ENCODE results near the gene SPG11. TPM values are rescaled to one million over a fixed set of nuclear protein-coding genes. Genes with fewer than 3 reads are reported as not detected.
"Not testable (repeated sequence)": the region's sequence is repeated elsewhere in the genome, so short reads cannot be mapped to it uniquely, and the experiment has no call there.

The SPG11 gene
- total RNA-seq, 1 donor, result 80.7 TPM

- peak; percentile 45 for TF ChIP-seq CTCF (IDR thresholded peaks at IDR 0.05; ENCODE audit: insufficient read depth, low read depth, low read length)
- no peak for DNase-seq (ENCODE audit: low read depth)
- peak overlapping the region; percentile 89 for H3K4me3 ChIP-seq (ENCODE audit: low read depth, low read length)
These were observed 127.0 kb downstream of the SPG11 start for GRCh38 chr15:44536302-44536961.

GRCh38 chr15:44535523-44536301 lies 127.8 kb downstream of the SPG11 start:
- peak overlapping the region; percentile 89 for H3K4me3 ChIP-seq (ENCODE audit: low read depth, low read length)
- no peak for TF ChIP-seq CTCF (IDR thresholded peaks at IDR 0.05; ENCODE audit: insufficient read depth, low read depth, low read length)
- DNase-seq (ENCODE audit: low read depth), result no peak

GRCh38 chr15:44535092-44535491 lies 128.4 kb downstream of the SPG11 start:
- DNase-seq (ENCODE audit: low read depth), result no peak
- H3K4me3 ChIP-seq (ENCODE audit: low read depth, low read length), result no peak overlapping the region
- no peak for TF ChIP-seq CTCF (IDR thresholded peaks at IDR 0.05; ENCODE audit: insufficient read depth, low read depth, low read length)

GRCh38 chr15:44532689-44533088 lies 130.8 kb downstream of the SPG11 start:
- no peak for DNase-seq (ENCODE audit: low read depth)
- no peak overlapping the region for H3K4me3 ChIP-seq (ENCODE audit: low read depth, low read length)
- no peak for TF ChIP-seq CTCF (IDR thresholded peaks at IDR 0.05; ENCODE audit: insufficient read depth, low read depth, low read length)

GRCh38 chr15:44532275-44532674 lies 131.2 kb downstream of the SPG11 start:
- DNase-seq (ENCODE audit: low read depth); H3K4me3 ChIP-seq (ENCODE audit: low read depth, low read length): not testable (repeated sequence)

- DNase-seq (ENCODE audit: low read depth), result no peak
- H3K4me3 ChIP-seq (ENCODE audit: low read depth, low read length), result no peak overlapping the region
- TF ChIP-seq CTCF (IDR thresholded peaks at IDR 0.05; ENCODE audit: insufficient read depth, low read depth, low read length), result no peak
These were observed 132.8 kb downstream of the SPG11 start for GRCh38 chr15:44530653-44531052.

GRCh38 chr15:44529864-44530604 lies 133.4 kb downstream of the SPG11 start:
- no peak for TF ChIP-seq CTCF (IDR thresholded peaks at IDR 0.05; ENCODE audit: insufficient read depth, low read depth, low read length)
- no peak overlapping the region for H3K4me3 ChIP-seq (ENCODE audit: low read depth, low read length)
- no peak for DNase-seq (ENCODE audit: low read depth)

All from fibroblast of villous mesenchyme (primary cell).